Calu3 (cell line): ENCODE results near the gene DYNLT5. TPM values are rescaled to one million over a fixed set of nuclear protein-coding genes. Genes with fewer than 3 reads are reported as not detected.
"Not testable (repeated sequence)": the region's sequence is repeated elsewhere in the genome, so short reads cannot be mapped to it uniquely, and the experiment has no call there.

Source experiments
- BruUV-seq: library from RNA; stranded (reverse); fragments of 400-500 nt; replicated peaks from 2 replicates; lab custom pipeline; 2021; lab: Mats Ljungman, UMichigan
- CTCF ChIA-PET: fragments of 300-600 bp; sonication (Branson Sonifier 250); formaldehyde crosslinking; loops from one replicate; lab custom pipeline; 2022; ENCODE audit warnings: antibody characterized with exemption; lab: Charles Lee
- DNase-seq: peaks from one replicate; pipeline ENCODE4 v3.0.0; 2022
- H3K27ac Mint-ChIP-seq: one replicate; pipeline ENCODE4 v1.8.0; 2022; ENCODE audit warnings: mixed read lengths; ENCODE audit not compliant: unreplicated experiment
- H3K27me3 Mint-ChIP-seq: one replicate; pipeline ENCODE4 v1.8.0; 2022; ENCODE audit warnings: mixed read lengths; ENCODE audit not compliant: unreplicated experiment
- H3K36me3 Mint-ChIP-seq: one replicate; pipeline ENCODE4 v1.8.0; 2022; ENCODE audit warnings: mild to moderate bottlenecking, moderate library complexity, mixed read lengths; ENCODE audit not compliant: insufficient read depth, unreplicated experiment
- H3K4me1 Mint-ChIP-seq: one replicate; pipeline ENCODE4 v1.8.0; 2022; ENCODE audit warnings: mild to moderate bottlenecking, low read depth, mixed read lengths; ENCODE audit not compliant: unreplicated experiment
- H3K4me3 Mint-ChIP-seq: one replicate; pipeline ENCODE4 v1.8.0; 2022; ENCODE audit warnings: mild to moderate bottlenecking, low read depth, moderate library complexity, mixed read lengths; ENCODE audit not compliant: unreplicated experiment
- H3K9me3 Mint-ChIP-seq: one replicate; pipeline ENCODE4 v1.8.0; 2022; ENCODE audit warnings: low read depth, mixed read lengths; ENCODE audit not compliant: unreplicated experiment
- intact Hi-C: fragments of 100-400 bp; cut with micrococcal nuclease; formaldehyde crosslinking; loops from one replicate; pipeline ENCODE4 v1.10.0; 2022; ENCODE audit not compliant: unreplicated experiment
- total RNA-seq: library from RNA; stranded (reverse); gene quantifications from 2 replicates; pipeline ENCODE4 v1.2.3, GENCODE V29; 2022
- TF ChIP-seq, protein P1 (sequence below): fragments of 200-600 bp; IDR thresholded peaks from one replicate; pipeline ENCODE4 v1.8.0; 2022; ENCODE audit warnings: antibody characterized with exemption; ENCODE audit not compliant: unreplicated experiment

DYNLT5 gene
- total RNA-seq, 1 experiment from 2014 or later: not detected

GRCh38 chr1:66732407-66733166, 19.7 kb upstream of the DYNLT5 start:
- Mint-ChIP-seq H3K9me3 (no peaks in the 10 kb centered on the region), H3K36me3 (no peaks in the 10 kb centered on the region), H3K27ac (no peak overlapping the region), H3K27me3 (no peaks in the 10 kb centered on the region), H3K4me3 (no peak overlapping the region), H3K4me1 (no peaks in the 10 kb centered on the region)
- DNase-seq: no peak
- TF ChIP-seq, protein P1, sequence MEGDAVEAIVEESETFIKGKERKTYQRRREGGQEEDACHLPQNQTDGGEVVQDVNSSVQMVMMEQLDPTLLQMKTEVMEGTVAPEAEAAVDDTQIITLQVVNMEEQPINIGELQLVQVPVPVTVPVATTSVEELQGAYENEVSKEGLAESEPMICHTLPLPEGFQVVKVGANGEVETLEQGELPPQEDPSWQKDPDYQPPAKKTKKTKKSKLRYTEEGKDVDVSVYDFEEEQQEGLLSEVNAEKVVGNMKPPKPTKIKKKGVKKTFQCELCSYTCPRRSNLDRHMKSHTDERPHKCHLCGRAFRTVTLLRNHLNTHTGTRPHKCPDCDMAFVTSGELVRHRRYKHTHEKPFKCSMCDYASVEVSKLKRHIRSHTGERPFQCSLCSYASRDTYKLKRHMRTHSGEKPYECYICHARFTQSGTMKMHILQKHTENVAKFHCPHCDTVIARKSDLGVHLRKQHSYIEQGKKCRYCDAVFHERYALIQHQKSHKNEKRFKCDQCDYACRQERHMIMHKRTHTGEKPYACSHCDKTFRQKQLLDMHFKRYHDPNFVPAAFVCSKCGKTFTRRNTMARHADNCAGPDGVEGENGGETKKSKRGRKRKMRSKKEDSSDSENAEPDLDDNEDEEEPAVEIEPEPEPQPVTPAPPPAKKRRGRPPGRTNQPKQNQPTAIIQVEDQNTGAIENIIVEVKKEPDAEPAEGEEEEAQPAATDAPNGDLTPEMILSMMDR: no peak
- intact Hi-C loops: no loop called here
- CTCF ChIA-PET: no interaction called here
- no TSS peak for BruUV-seq

DNA sequence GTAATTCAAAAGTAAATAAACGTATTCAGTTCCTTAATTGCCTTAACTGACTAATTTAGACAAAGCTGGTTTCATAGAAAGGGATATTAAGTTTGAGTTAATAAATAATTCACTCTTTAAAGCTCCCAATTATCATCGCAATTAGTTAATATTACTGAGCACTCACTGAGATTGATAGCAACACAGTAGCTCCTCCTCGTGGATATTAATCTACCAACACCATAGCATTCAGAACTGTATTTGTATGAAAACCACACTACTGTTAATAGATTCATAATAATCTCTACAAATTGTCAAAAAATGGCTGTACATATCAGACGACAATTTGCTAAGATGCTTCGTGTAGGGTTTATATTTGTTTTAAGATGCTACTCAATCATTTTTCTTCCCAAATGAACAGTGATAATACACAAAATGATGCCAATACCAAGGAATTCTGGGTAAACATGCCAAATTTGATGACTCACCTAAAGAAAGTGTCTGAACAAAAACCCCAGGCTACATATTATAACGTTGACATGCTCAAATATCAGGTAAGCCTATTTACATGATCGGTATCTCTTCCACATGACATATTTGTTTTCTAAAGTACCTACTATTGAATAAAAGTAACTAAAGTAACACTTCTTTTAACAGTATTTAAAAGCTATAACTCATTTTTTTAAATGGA, 18.8 kb upstream of the DYNLT5 start:
- BruUV-seq: no TSS peak
- Mint-ChIP-seq H3K9me3 (no peaks in the 10 kb centered on the region), H3K36me3 (no peaks in the 10 kb centered on the region), H3K4me3 (no peak overlapping the region), H3K4me1 (no peaks in the 10 kb centered on the region), H3K27ac (no peak overlapping the region), H3K27me3 (no peaks in the 10 kb centered on the region)
- DNase-seq: no peak
- CTCF ChIA-PET: no interaction called here
- TF ChIP-seq, protein P1: no peak
- intact Hi-C loops: no loop called here

DNA sequence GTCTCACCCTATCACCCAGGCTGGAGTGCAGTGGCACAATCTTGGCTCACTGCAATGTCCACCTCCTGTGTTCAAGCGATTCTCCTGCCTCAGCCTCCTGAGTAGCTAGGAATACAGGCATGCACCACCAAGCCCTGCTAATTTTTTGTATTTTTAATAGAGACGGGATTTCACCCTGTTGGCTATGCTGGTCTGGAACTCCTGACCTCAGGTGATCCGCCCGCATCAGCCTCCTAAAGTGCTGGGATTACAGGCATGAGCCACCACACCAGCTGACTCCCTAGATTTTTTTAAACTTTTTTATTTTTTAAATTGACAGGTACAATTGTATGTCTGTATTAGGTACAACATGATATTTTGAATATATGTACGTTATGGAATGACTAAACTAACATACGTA, 17.7 kb upstream of the DYNLT5 start:
- H3K27ac Mint-ChIP-seq, BruUV-seq, H3K9me3 Mint-ChIP-seq, H3K36me3 Mint-ChIP-seq, H3K27me3 Mint-ChIP-seq, H3K4me3 Mint-ChIP-seq, intact Hi-C loops, H3K4me1 Mint-ChIP-seq, DNase-seq: not testable (repeated sequence)
- CTCF ChIA-PET: interaction anchor here (0.7 kb wide), 1 partner anchor 85 kb away, joined by 3 read pairs; no protein-coding TSS in a partner anchor

DNA sequence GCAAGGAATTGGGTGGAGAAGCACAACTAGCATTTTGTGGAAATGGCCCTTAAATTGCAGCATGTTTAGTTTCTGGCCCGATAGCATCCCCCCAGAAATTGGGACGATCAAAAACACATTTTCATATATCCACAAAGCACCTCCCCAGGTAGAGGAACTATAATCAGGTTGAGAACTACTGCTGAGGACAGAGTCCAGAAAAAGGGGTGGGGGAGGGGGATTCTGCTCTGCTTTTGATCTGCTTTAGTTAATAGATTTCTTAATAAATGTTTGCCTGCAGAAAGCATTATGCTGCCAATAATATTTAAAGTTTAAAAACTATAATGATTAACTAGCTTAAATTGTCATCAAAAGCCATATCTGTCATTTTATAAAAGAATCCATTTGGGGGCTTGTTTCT, 14.4 kb upstream of the DYNLT5 start:
- Mint-ChIP-seq H3K27me3 (no peaks in the 10 kb centered on the region), H3K4me1 (no peaks in the 10 kb centered on the region), H3K4me3 (no peak overlapping the region), H3K9me3 (no peaks in the 10 kb centered on the region), H3K27ac (no peak overlapping the region), H3K36me3 (no peaks in the 10 kb centered on the region)
- DNase-seq: no peak
- CTCF ChIA-PET: interaction anchor here (0.6 to 1.1 kb wide), 2 partner anchors 475 to 922 kb away, joined by 3 to 4 read pairs; no protein-coding TSS in a partner anchor
- TF ChIP-seq, protein P1: no peak
- BruUV-seq: no TSS peak
- intact Hi-C loops: no loop called here
